Gastroesophageal sphincter (tissue), 3 donors: ENCODE data around the gene TMEM222.

Experiments used
- CTCF ChIP-seq, 4 experiments: fragments of 200-600 bp in 2 of 4; fragments of 450-650 bp in 2 of 4; sonication (generic) in 1 of 4; IDR thresholded peaks; one replicate each; pipeline ENCODE4 v1.5.1; 2017 to 2019; ENCODE audit warnings: antibody characterized with exemption in 4 of 4, mild to moderate bottlenecking in 2 of 4, moderate library complexity in 2 of 4
- POLR2A ChIP-seq, 2 donors: fragments of 450-650 bp; IDR thresholded peaks; one replicate each; pipeline ENCODE4 v1.6.1; 2017; ENCODE audit warnings: antibody characterized with exemption in 2 of 2, mild to moderate bottlenecking in 2 of 2, moderate library complexity in 1 of 2
- POLR2AphosphoS5 ChIP-seq: sonication (generic); formaldehyde crosslinking; IDR thresholded peaks from one replicate; pipeline ENCODE4 v1.6.1; 2017; ENCODE audit warnings: antibody characterized with exemption

DNA sequence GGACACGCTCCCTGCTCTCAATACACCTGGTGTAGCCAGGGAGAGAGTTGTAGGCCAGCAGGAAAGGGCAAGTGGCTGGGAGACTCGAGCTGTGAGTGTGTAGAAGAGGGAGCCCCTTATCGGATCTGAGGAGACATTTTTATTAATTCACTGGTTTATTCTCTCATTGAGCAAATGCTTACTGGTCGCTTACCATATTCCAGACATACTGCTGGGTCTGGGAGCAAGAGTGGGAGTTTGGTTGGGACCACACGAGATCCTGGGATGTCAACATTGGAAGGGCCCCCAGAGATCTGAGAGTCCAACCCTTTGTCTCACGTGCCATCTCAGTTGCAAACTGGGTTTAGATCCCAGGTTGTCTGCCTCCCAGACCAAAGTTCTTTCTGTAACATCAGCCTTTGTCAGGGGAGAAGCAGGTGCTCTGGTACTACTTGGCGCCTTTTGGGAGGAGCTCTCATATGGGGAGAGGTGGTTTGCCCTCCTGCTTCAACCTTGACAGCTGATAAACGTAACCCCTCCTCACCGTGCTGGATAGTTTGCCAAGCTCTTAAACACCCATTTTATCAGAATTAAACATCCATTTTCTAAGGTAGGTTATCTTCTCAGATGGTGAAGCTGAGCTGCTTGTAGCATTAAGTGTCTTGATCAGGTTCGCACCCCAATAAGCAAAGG lies 742 bp downstream of the TMEM222 start:
- TF ChIP-seq CTCF (IDR thresholded peaks at IDR 0.05) = no peak
- no peak for TF ChIP-seq POLR2A (IDR thresholded peaks at IDR 0.05)
- TF ChIP-seq POLR2AphosphoS5 = no peak
